Measurements from ENCODE around the gene LIN7C. TPM values are rescaled to one million over a fixed set of nuclear protein-coding genes. Genes with fewer than 3 reads are reported as not detected.

The LIN7C gene
- total RNA-seq, 4 donors from 2014 or later = 29.2 to 35.6 (median 34.5) TPM

- intact Hi-C loops (cut with DNase I; ENCODE audit: low total_unique reads) = no loop called here
- H3K4me3 ChIP-seq (ENCODE audit: low read depth, poor library complexity, severe bottlenecking) = no peak overlapping the region
- WGBS, 2 donors = 87 to 88% methylated on average over 5 of the region's 5 CpGs
- no peak for DNase-seq (ENCODE audit: low spot score in 2 of 2)
- TF ChIP-seq CTCF (IDR thresholded peaks at IDR 0.05) (no peak), POLR2A (IDR thresholded peaks at IDR 0.05) (no peak)
These were observed 46.2 kb downstream of the LIN7C start for GRCh38 chr11:27460158-27460978.

GRCh38 chr11:27459191-27459590, 47.4 kb downstream of the LIN7C start:
- 70 to 72% methylated on average over 6 of the region's 6 CpGs for WGBS, 2 donors
- DNase-seq (ENCODE audit: low spot score in 2 of 2) = no peak
- intact Hi-C loops (cut with DNase I; ENCODE audit: low total_unique reads) = no loop called here
- TF ChIP-seq CTCF (IDR thresholded peaks at IDR 0.05) (no peak), POLR2A (IDR thresholded peaks at IDR 0.05) (no peak)
- no peak overlapping the region for H3K4me3 ChIP-seq (ENCODE audit: low read depth, poor library complexity, severe bottlenecking)

GRCh38 chr11:27458182-27458581, 48.4 kb downstream of the LIN7C start:
- no peak overlapping the region for H3K4me3 ChIP-seq (ENCODE audit: low read depth, poor library complexity, severe bottlenecking)
- WGBS, 2 donors = 95 to 96% methylated on average over 2 of the region's 2 CpGs
- intact Hi-C loops (cut with DNase I; ENCODE audit: low total_unique reads) = no loop called here
- TF ChIP-seq POLR2A (IDR thresholded peaks at IDR 0.05) = no peak
- TF ChIP-seq CTCF (IDR thresholded peaks at IDR 0.05) = no peak
- no peak for DNase-seq (ENCODE audit: low spot score in 2 of 2)

- DNase-seq (ENCODE audit: low spot score in 2 of 2) = no peak
- intact Hi-C loops (cut with DNase I; ENCODE audit: low total_unique reads) = no loop called here
These were observed 49.7 kb downstream of the LIN7C start for GRCh38 chr11:27456795-27457329.

GRCh38 chr11:27456140-27456794, 50.3 kb downstream of the LIN7C start:
- intact Hi-C loops (cut with DNase I; ENCODE audit: low total_unique reads) = no loop called here
- H3K4me3 ChIP-seq (ENCODE audit: low read depth, poor library complexity, severe bottlenecking) = no peak overlapping the region
- WGBS, 2 donors = 34 to 42% methylated on average over 2 of the region's 2 CpGs
- TF ChIP-seq CTCF (IDR thresholded peaks at IDR 0.05) (no peak), POLR2A (IDR thresholded peaks at IDR 0.05) (no peak)
- DNase-seq (ENCODE audit: low spot score in 2 of 2) = no peak

More at GRCh38 chr11:27456795-27457329, 49.7 kb downstream of the LIN7C start:
- no peak for TF ChIP-seq CTCF (IDR thresholded peaks at IDR 0.05)
- TF ChIP-seq POLR2A (IDR thresholded peaks at IDR 0.05) = no peak
- no peak overlapping the region for H3K4me3 ChIP-seq (ENCODE audit: low read depth, poor library complexity, severe bottlenecking)
